Inferior parietal cortex (tissue), 1 donor: ENCODE results near the gene FBXO3.

Experiments
- DNase-seq: peaks from one replicate; pipeline ENCODE4 v3.0.0-alpha.2; 2016; ENCODE audit errors: extremely low spot score

FBXO3 gene

DNA sequence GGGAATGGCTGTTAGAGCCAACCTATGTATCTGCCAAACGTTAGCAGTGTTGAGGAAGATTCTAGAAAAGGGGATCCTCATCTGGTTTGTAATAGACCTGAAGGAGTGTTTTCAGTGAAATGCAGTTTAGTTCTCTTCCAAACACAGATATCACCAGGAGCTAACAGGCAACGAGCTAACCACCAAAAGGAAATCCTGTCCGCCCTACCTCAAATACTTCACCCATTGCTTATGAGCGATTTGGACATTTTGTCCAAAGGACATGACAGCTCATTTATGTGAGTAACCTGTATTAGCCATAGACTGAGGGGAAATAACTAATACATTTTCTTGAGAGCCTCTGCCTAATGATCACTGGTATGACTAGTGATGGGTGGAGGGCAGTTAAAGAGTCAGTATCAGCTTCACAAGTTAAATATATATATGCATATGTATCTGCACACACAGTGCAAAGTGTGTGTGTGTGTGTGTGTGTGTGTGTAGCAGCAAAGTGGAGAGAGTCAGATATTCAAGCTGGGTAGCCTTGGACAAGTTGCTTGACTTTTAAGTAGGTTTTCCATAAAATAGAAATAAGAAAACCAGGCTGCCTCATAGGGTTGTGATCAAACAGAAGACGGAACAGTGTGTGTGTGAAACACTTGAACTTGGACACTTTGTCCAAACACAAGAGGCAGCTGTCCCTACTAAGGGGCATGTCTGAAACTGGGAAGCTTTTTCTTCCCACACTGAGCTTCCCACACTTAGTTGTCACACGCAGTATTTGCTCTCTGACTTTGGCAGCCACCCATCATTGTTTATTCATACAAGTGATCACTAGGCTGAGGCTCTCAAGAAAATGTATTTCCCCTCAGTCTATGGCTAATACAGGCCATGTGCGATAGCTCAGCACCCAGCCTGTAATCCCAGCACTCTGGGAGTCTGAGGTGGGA is 72.8 kb downstream of the FBXO3 start:
- peak; percentile 72 for DNase-seq

DNA sequence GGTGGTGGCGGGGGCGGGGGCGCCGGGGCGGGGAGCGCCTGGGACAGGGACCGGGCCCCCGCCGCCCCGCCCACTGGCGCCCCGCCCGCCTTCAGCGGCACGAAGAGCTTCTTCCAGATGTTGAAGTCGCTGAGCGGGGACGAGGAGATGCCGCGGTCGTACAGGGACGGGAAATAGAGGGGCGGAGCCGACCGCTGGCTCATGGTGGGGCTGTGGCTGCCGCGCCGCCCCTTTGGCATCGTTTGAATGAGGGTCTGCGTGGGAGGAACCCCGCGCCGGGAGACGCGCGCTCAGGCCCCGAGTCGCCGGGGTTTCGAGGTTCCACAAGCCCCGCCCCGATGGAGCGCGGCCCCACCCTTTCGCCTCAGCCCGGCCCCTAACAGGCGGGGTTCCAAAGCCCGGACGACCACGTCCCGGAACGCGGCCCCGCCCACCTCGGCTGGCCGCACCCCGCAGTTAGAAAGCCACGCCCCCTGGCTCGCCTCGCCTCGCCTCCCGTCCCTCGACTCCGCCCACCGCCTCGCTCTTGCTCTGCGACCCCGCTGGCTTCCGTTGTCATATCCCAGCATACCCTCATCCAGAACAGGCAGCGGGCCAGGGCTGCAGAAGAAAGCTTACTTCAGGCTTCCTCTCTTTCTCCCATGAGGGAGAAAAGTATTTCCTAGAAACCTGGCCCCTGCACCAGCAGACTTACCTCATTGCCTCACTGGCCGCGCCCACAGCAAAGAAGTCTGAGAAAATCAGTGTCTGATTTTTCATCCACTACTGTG is 73.6 kb downstream of the FBXO3 start, which contains the start of gene C11orf91:
Gene C11orf91, minus strand, starts transcription at position 325 of the 770 bp plus-strand sequence. Its CDS starts 86 bp downstream, at position 239.
- peak; percentile 83 for DNase-seq

DNA sequence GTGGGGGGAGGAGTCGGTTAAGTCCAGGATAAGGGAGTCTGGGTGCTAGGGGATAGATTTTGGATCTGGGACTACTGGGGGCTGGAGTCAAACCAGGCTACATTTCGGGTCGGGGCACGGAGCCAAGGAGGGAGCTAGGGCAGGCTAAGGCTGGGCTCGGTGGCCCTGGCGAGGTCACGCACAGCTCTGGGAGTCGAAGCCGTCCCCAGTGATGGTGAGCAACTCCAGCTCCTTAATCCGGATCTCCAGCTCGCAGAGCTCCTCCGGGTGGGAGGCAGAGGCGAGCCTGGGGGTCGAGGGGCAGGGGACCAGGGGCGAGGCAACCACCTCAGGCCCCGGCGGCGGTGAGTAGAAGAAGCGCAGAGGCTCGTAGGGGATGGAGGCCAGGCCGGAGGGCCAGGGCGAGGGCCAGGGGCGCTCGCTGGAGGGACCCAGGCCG is 74.2 kb downstream of the FBXO3 start:
- DNase-seq = no peak

DNA sequence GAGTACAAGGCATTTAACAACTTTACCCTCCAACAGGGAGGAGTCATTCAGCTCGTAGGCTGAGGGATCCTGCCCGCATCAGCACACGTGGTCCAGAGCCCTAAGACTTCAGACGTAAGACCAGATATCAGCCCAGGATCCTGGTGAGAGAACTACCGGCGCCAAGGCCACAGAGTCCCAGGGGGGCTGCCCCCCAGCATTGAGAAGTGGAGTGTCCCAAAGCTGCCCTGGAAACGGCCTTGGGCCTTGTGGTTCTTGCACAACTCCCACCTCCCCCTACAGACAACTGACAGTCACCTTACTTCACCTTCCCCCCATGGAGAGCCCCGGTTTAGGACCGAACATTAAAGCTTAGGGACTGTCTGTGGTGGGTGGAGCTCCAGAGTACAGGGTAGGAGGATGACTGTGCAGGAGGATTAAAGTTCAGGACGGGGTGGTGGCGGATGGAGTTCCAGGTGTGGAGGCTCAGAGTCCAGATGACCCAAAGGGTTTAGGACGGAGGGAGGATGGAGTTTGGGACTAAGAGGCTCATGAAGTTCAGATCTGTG is 74.7 kb downstream of the FBXO3 start:
- no peak for DNase-seq

DNA sequence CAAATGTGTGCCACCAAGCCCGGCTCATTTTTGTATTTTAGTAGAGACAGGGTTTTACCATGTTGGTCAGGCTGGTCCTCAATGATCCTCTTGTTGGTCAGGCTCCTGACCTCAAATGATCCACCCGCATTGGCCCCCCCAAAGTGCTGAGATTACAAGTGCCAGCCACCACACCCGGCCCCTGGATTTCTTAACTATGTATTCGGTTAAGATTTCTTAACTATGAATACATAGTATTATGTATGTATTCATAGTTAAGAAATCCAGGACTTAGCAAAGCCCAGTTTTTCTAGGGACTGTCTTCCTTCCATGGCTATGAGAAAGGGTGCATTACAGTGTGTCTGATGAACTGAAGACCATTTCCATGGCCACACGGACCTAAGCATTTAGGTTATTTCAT is 75.4 kb downstream of the FBXO3 start:
- no peak for DNase-seq

DNA sequence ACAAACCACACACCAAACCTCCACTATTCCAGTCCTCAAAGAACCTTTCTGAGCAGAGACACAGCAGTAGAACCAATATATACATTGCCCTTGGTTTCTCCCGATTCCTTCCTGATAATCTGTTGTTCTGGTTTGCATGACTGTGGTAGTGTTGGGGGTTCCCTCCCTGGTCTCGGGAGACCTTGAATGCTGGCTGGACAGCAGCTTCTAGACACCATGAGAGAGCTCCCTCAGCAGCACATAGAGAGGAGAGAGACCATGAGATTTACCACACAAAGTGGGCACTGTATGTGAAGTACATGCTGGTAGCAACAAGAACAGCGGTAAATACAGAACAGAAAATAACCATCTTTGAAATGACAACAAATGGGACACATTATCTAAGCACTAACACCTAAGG is 76.3 kb downstream of the FBXO3 start:
- no peak for DNase-seq

DNA sequence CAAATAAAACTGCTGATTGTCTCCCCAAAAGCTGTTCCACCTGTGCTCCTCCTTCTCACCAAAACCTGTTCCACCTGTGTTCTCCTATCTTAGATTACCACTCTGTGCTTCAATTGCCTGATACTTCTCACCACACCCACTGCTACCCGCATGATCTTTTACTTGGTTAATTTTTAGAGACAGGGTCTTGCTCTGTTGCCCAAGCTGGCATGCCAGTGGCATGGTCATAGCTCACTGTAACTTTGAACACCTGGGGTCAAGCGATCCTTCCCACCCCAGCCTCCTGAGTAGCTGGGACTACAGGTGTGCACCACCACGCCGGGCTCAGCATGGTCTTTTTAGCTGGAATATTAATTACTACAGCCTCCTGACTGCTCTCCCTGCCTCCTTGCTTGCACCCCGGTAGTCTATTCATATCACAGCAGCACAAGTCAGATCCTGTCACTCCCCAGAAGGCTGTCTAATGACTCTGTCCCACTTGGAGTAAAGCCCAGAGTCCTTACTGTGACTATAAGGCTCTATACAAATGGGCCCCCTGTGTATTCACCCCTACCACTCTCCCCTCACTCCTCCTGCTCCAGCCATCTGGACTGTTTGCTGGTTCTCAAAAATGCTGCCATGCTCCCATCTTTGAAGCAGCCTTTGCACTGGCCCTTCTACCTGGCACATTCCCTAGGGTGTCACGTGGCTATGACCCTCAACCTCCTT is 77.2 kb downstream of the FBXO3 start:
- DNase-seq = no peak

DNA sequence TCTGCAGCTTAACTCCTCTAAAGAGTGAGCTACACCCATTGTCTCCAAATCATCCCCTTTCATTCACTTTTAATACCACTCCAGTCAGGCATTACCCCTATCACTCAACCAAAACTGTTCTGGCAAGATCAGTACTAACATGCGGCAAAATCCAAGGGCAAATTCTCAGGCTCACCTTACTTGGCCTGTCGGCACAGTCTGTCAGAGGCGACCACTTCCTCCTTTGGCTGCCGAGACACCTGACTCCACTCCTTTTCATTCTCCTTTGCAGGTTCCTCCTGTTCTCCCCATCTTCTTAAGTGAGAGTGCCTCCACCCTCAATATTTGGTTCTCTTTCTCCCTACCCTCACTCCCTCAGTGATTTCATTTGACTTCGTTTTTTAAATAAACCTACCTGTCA is 77.9 kb downstream of the FBXO3 start:
- DNase-seq = no peak

DNA sequence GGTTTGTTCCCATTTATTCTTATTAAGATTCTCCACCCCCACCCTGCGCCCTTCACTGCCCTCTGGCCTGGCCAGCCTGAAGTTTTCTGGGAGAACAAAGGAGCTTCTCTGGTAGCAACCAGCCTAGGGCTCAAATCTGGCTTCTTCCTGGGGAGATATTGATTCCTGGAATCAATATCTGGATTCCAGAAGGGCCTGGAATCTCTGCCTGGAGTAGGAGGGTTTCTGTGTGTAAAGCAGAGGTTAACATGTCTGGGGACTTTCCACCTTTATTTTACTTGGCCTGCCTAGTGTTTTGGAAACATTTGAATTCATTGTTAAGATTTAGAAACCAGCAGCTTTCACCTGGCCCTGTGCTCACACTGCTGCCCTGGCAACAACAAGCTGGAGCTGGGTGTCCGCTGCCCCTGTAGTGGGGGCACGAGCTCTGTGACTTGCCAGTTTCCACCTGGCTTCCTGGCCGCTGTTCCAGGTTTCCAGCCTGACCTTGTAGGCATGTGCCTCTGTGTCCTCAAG is 79.2 kb downstream of the FBXO3 start:
- no peak for DNase-seq

DNA sequence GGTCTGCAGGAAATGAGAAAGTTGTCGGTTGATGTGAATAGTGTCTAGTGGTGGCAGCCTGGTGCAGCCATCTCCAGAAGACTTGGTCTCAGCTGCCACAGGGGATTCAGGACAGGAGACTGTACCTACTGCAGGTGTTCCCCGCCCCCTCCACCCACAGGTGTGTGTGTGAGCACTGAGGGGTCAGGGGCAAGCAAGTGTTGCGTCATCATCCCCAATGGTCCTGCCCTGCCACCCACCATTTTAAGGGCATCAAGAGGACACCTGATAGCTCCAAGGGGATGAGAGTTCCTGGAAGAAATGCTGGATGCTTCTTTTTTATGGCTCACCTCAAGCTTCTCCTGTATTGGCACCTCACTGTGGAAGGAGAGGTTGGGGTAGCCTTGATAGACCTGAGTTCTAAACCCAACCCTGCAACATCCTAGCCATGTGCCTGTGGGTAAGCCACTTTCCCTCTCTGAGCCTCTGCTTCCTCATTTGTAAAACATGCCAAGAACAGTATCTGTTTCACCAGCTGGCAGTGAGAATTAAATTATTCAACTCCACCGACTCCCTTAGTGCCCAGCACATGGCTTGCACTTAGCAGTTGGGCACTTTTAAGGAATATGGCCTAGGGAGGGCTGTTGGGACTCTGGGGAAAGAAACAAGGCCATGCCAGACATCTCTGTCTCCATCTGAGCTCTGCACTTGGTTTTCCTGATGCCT is 79.8 kb downstream of the FBXO3 start:
- no peak for DNase-seq

DNA sequence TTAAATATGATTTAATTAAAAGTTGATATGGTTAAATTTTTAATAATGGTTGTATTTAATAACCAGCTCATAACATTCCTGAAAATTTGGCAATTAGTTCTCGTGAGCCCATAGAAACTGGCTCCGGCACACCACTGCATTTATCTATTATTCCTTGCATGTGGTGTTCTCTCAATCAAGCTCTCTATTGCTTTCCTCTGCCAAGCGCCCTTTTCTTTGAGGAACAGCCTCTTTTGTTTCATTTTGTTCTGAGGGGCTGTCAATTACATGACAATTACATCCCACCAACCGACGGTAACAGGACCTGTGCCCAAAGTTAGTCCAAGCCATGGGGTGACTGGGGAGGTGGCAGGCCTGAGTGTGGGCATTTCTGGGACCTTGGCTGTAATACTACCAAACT is 81.8 kb downstream of the FBXO3 start:
- no peak for DNase-seq

DNA sequence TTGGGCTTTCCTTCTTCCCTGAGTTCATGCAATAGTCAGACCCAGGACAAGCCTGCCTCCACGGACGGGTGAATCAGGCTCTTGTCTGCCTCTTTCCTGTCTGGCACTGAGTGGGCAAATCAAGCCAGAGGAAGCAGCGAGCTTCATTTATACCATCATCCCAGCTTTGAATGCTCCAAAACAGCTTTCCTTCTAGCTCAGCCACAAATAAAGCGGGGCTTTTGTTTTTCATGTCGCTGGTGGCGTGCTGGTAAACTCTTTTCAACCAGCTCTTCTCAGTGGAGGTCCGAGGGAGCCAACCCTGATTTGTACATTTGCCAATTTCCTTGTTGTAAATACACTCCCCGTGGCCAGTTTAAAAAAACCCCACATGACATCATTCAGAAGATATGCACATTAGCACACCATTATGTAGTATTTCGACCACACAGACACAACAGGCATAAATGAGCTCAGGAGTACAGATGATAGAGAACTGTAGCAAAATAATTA is 82.3 kb downstream of the FBXO3 start:
- DNase-seq = peak; percentile 68

DNA sequence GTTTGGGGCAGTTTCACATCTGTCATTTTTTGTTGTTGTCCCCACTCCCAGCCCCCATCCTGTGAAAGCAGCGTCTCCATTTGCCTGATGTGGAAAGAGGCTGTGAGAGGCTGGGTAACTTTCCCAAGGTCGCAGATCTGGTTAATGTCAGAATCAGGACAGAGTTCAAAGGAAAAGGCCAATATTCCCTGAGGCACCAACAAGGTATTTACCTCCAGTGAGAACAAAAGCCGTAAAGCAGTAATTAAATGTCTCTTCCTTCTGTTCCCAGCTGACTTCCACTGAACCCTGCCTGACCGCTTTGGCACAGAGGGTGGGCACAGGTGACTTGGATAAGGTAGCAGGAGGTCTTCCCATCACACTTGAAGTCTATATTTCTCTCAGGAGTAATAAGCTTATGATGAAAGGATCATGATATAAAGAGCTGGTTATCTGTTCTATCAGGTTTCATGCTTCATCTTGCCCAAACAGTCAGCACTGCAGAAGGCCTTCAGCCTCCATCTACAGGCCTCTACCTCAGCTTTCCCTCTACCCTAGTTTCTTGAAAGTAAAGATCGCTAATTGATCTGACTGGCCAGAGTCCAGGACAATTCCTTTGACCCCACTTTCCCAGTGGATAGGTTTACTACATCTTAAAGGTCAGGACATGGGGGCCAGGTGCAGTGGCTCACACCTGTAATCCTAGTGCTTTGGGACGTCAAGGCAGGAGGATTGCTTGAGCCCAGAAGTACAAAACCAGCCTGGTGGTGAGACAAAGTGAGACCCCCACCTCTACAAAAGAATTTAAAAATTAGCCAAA is 83.1 kb downstream of the FBXO3 start:
- no peak for DNase-seq
